ENCODE data around the gene GAGE12G.

GAGE12G gene

GRCh38 chrX:49618574-49618973, 48.4 kb downstream of the GAGE12G start:
- H3K4me3 ChIP-seq (ENCODE audit: low read depth, low read length) = no peak overlapping the region
- DNase-seq (ENCODE audit: low read depth) = no peak
- no peak for TF ChIP-seq CTCF (conservative IDR thresholded peaks at IDR 0.05; ENCODE audit: low read depth, low read length)
